ENCODE results near the gene CCL22.

CCL22 gene

GRCh38 chr16:57331355-57331754, 27.2 kb upstream of the CCL22 start:
- no peak overlapping the region for H3K4me2 ChIP-seq (ENCODE audit: low read length)
- no peaks in the 10 kb centered on the region for H3K79me2 ChIP-seq (ENCODE audit: low read length)
- no peaks in the 10 kb centered on the region; the same call in 1 of the 2 replicates for H3K9me3 ChIP-seq (ENCODE audit: insufficient read depth, low read length)
- H4K20me1 ChIP-seq (ENCODE audit: insufficient read depth, low read length) = no peaks in the 10 kb centered on the region
- H2AFZ ChIP-seq (ENCODE audit: low read depth, low read length) = no peak overlapping the region
- H3K4me3 ChIP-seq (ENCODE audit: low read length) = no peak overlapping the region
- H3K36me3 ChIP-seq (replicated peaks; ENCODE audit: low read depth, low read length) = no peaks in the 10 kb centered on the region
- TF ChIP-seq CTCF (IDR thresholded peaks at IDR 0.05; ENCODE audit: low read depth, low read length) (no peak), EZH2phosphoT487 (IDR thresholded peaks at IDR 0.05; ENCODE audit: low read depth) (no peak)
- H3K4me1 ChIP-seq (ENCODE audit: low read length) = peaks cover 9% of the 10 kb centered on the region
- no peak overlapping the region for H3K27ac ChIP-seq (ENCODE audit: low read length)
- H3K9ac ChIP-seq (ENCODE audit: low read length) = no peak overlapping the region
- H3K27me3 ChIP-seq (ENCODE audit: low read depth, low read length) = no peaks in the 10 kb centered on the region

- Histone ChIP-seq H3K27ac (ENCODE audit: low read length) (no peak overlapping the region), H4K20me1 (ENCODE audit: insufficient read depth, low read length) (no peaks in the 10 kb centered on the region), H3K4me3 (ENCODE audit: low read length) (no peak overlapping the region), H3K9ac (ENCODE audit: low read length) (no peak overlapping the region), H3K4me2 (ENCODE audit: low read length) (no peak overlapping the region), H3K36me3 (replicated peaks; ENCODE audit: low read depth, low read length) (no peaks in the 10 kb centered on the region), H2AFZ (ENCODE audit: low read depth, low read length) (no peak overlapping the region), H3K79me2 (ENCODE audit: low read length) (no peaks in the 10 kb centered on the region), H3K9me3 (ENCODE audit: insufficient read depth, low read length) (no peaks in the 10 kb centered on the region; the same call in 1 of the 2 replicates), H3K4me1 (ENCODE audit: low read length) (peaks cover 9% of the 10 kb centered on the region), H3K27me3 (ENCODE audit: low read depth, low read length) (no peaks in the 10 kb centered on the region)
- TF ChIP-seq EZH2phosphoT487 (IDR thresholded peaks at IDR 0.05; ENCODE audit: low read depth) (no peak), CTCF (IDR thresholded peaks at IDR 0.05; ENCODE audit: low read depth, low read length) (no peak)
These were observed 25.2 kb upstream of the CCL22 start for GRCh38 chr16:57333402-57333801.

GRCh38 chr16:57335366-57335765, 23.2 kb upstream of the CCL22 start:
- Histone ChIP-seq H3K79me2 (ENCODE audit: low read length) (no peaks in the 10 kb centered on the region), H2AFZ (ENCODE audit: low read depth, low read length) (no peak overlapping the region), H3K4me3 (ENCODE audit: low read length) (no peak overlapping the region), H3K4me1 (ENCODE audit: low read length) (peaks cover 18% of the 10 kb centered on the region), H3K4me2 (ENCODE audit: low read length) (no peak overlapping the region), H3K9me3 (ENCODE audit: insufficient read depth, low read length) (no peaks in the 10 kb centered on the region; the same call in 1 of the 2 replicates), H4K20me1 (ENCODE audit: insufficient read depth, low read length) (no peaks in the 10 kb centered on the region), H3K9ac (ENCODE audit: low read length) (no peak overlapping the region), H3K36me3 (replicated peaks; ENCODE audit: low read depth, low read length) (no peaks in the 10 kb centered on the region), H3K27ac (ENCODE audit: low read length) (no peak overlapping the region), H3K27me3 (ENCODE audit: low read depth, low read length) (no peaks in the 10 kb centered on the region)
- TF ChIP-seq EZH2phosphoT487 (IDR thresholded peaks at IDR 0.05; ENCODE audit: low read depth) (no peak), CTCF (IDR thresholded peaks at IDR 0.05; ENCODE audit: low read depth, low read length) (no peak)

GRCh38 chr16:57341062-57341440, 17.5 kb upstream of the CCL22 start:
- TF ChIP-seq EZH2phosphoT487 (IDR thresholded peaks at IDR 0.05; ENCODE audit: low read depth) (no peak), CTCF (IDR thresholded peaks at IDR 0.05; ENCODE audit: low read depth, low read length) (no peak)
- Histone ChIP-seq H3K27ac (ENCODE audit: low read length) (peak overlapping the region; percentile 15; the same call in 1 of the 2 replicates), H3K79me2 (ENCODE audit: low read length) (no peaks in the 10 kb centered on the region), H3K4me3 (ENCODE audit: low read length) (peak overlapping the region; percentile 30; the same call in 1 of the 2 replicates), H3K36me3 (replicated peaks; ENCODE audit: low read depth, low read length) (no peaks in the 10 kb centered on the region), H3K4me2 (ENCODE audit: low read length) (peak overlapping the region; percentile 64), H3K27me3 (ENCODE audit: low read depth, low read length) (peaks cover 15% of the 10 kb centered on the region), H4K20me1 (ENCODE audit: insufficient read depth, low read length) (no peaks in the 10 kb centered on the region), H3K9ac (ENCODE audit: low read length) (no peak overlapping the region), H3K9me3 (ENCODE audit: insufficient read depth, low read length) (peaks cover 3% of the 10 kb centered on the region; the same call in 1 of the 2 replicates), H3K4me1 (ENCODE audit: low read length) (peaks cover 45% of the 10 kb centered on the region), H2AFZ (ENCODE audit: low read depth, low read length) (no peak overlapping the region)
